Uterus (tissue), 2 donors: ENCODE results near the gene IL9R.

ENCODE experiments used
- POLR2A ChIP-seq, 2 donors: fragments of 450-650 bp; IDR thresholded peaks; one replicate each; pipeline ENCODE4 v1.6.1; 2016; ENCODE audit warnings: antibody characterized with exemption in 2 of 2, mild to moderate bottlenecking in 1 of 2, moderate library complexity in 1 of 2
- TF ChIP-seq, protein P1 (sequence below), 4 experiments: fragments of 200-600 bp in 2 of 4; fragments of 450-650 bp in 2 of 4; sonication (generic) in 2 of 4; IDR thresholded peaks; one replicate each; pipeline ENCODE4 v1.5.1; 2016 to 2019; ENCODE audit warnings: antibody characterized with exemption in 4 of 4, mild to moderate bottlenecking in 2 of 4, moderate library complexity in 1 of 4

- TF ChIP-seq POLR2A (IDR thresholded peaks at IDR 0.05), result no peak
- TF ChIP-seq, protein P1, sequence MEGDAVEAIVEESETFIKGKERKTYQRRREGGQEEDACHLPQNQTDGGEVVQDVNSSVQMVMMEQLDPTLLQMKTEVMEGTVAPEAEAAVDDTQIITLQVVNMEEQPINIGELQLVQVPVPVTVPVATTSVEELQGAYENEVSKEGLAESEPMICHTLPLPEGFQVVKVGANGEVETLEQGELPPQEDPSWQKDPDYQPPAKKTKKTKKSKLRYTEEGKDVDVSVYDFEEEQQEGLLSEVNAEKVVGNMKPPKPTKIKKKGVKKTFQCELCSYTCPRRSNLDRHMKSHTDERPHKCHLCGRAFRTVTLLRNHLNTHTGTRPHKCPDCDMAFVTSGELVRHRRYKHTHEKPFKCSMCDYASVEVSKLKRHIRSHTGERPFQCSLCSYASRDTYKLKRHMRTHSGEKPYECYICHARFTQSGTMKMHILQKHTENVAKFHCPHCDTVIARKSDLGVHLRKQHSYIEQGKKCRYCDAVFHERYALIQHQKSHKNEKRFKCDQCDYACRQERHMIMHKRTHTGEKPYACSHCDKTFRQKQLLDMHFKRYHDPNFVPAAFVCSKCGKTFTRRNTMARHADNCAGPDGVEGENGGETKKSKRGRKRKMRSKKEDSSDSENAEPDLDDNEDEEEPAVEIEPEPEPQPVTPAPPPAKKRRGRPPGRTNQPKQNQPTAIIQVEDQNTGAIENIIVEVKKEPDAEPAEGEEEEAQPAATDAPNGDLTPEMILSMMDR (IDR thresholded peaks at IDR 0.05), result no peak
Observed at GRCh38 chrX:155997436-155997835, at the start of gene IL9R.
